Lung (tissue), 12 donors: Measurements from ENCODE around the gene MAPK8IP3. TPM values are rescaled to one million over a fixed set of nuclear protein-coding genes. Genes with fewer than 3 reads are reported as not detected.

Source experiments
- ATAC-seq: fragments of 200-7000 bp; cut with Tn5 transposase; one replicate; pipeline ENCODE4 v1.9.1; 2020; ENCODE audit warnings: moderate number of reproducible peaks; ENCODE audit not compliant: insufficient read depth, low FRiP score
- DNase-seq, 3 donors: peaks; one replicate each; pipeline ENCODE4 v3.0.0-alpha.2; 2013 to 2017
- H3K27ac ChIP-seq, 2 donors: one replicate each; pipeline ENCODE4 v1.5.1; 2013; ENCODE audit warnings: mild to moderate bottlenecking in 2 of 2, moderate library complexity in 2 of 2, control low read depth in 1 of 2, inconsistent platforms in 1 of 2, low read depth in 1 of 2, low read length in 1 of 2
- H3K27me3 ChIP-seq, 3 donors: one replicate each; pipeline ENCODE4 v1.5.1; 2013; ENCODE audit warnings: low read length in 2 of 3; ENCODE audit not compliant: control insufficient read depth in 3 of 3, insufficient read depth in 3 of 3
- H3K36me3 ChIP-seq, 4 donors: one replicate each; pipeline ENCODE4 v1.5.1; 2013; ENCODE audit warnings: low read length in 4 of 4, mild to moderate bottlenecking in 1 of 4, moderate library complexity in 1 of 4; ENCODE audit not compliant: control insufficient read depth in 4 of 4, insufficient read depth in 4 of 4
- H3K4me1 ChIP-seq, 5 donors: one replicate each; pipeline ENCODE4 v1.5.1; 2013; ENCODE audit warnings: low read length in 5 of 5, mild to moderate bottlenecking in 2 of 5, moderate library complexity in 1 of 5; ENCODE audit not compliant: control insufficient read depth in 5 of 5, insufficient read depth in 5 of 5
- H3K4me3 ChIP-seq: one replicate; pipeline ENCODE4 v1.5.1; 2013; ENCODE audit warnings: mild to moderate bottlenecking, control low read depth, moderate library complexity
- H3K9ac ChIP-seq, 2 donors: one replicate each; pipeline ENCODE4 v1.5.1; 2013; ENCODE audit warnings: low read length in 2 of 2, control low read depth in 1 of 2; ENCODE audit not compliant: insufficient read depth in 1 of 2
- H3K9me3 ChIP-seq, 4 donors: one replicate each; pipeline ENCODE4 v1.5.1; 2013; ENCODE audit warnings: low read length in 3 of 4, mild to moderate bottlenecking in 1 of 4, moderate library complexity in 1 of 4; ENCODE audit not compliant: control insufficient read depth in 4 of 4, insufficient read depth in 3 of 4
- CTCF ChIP-seq: IDR thresholded peaks from 2 replicates; pipeline ENCODE4 v1.5.1; 2012; ENCODE audit warnings: mild to moderate bottlenecking; ENCODE audit errors: control extremely low read depth, extremely low read depth
- WGBS, 2 donors: extraction: QIAGEN DNeasy Blood & Tissue Kit; methylation state at CpG; one replicate each; pipeline ENCODE4 v1.1.7; 2013; 5-methylcytosine and 5-hydroxymethylcytosine counted together
- polyA plus RNA-seq, 2 donors: library from polyadenylated mRNA; stranded (reverse); fragments of 200-250 nt; gene quantifications; one replicate each; pipeline ENCODE4 v1.2.1, GENCODE V29; 2013
- total RNA-seq, 2 donors: library from RNA; depleted of rRNA in 1 of 2; stranded (reverse); fragments of >200 nt in 1 of 2; gene quantifications; one replicate each; pipeline ENCODE4 v1.2.1, GENCODE V29; 2014 to 2021
- donor health status: control.
- donor health status: control.
- donor health status: Bipolar disorder and iron deficiency.
- donor health status: healthy.
- donor health status: DM: yes; HTN: yes; CAD: no.

Gene MAPK8IP3
- total and polyA plus RNA-seq, 4 donors, result 40.3 to 76.7 (median 63.6) TPM

- Histone ChIP-seq H3K27ac (no peak overlapping the region), H3K4me3 (no peak overlapping the region), H3K9ac (no peak overlapping the region), H3K4me1 (no peaks in the 10 kb centered on the region), H3K36me3 (peaks cover 30 to 74% (median 54%) of the 10 kb centered on the region in 4 donors), H3K9me3 (no peaks in the 10 kb centered on the region), H3K27me3 (no peaks in the 10 kb centered on the region)
- no peak for DNase-seq
- 93 to 94% methylated on average over 13 of the region's 13 CpGs for WGBS, 2 donors
- TF ChIP-seq CTCF, result no peak
- no peak for ATAC-seq
These were observed 39.7 kb upstream of the MAPK8IP3 start for GRCh38 chr16:1666316-1666715.

- Histone ChIP-seq H3K4me3 (no peak overlapping the region), H3K27ac (no peak overlapping the region), H3K9ac (no peak overlapping the region), H3K9me3 (no peaks in the 10 kb centered on the region), H3K27me3 (no peaks in the 10 kb centered on the region), H3K36me3 (peaks cover 30 to 78% (median 59%) of the 10 kb centered on the region in 4 donors), H3K4me1 (no peaks in the 10 kb centered on the region)
- no peak for TF ChIP-seq CTCF
- ATAC-seq (no peak), DNase-seq (no peak)
- WGBS, 2 donors, result 92 to 96% methylated on average over 8 of the region's 8 CpGs
These were observed 38.7 kb upstream of the MAPK8IP3 start for GRCh38 chr16:1667271-1667670.

- H3K36me3 ChIP-seq, result peaks cover 26 to 78% (median 64%) of the 10 kb centered on the region in 4 donors
- H3K9ac ChIP-seq, result no peak overlapping the region
These were observed 38.1 kb upstream of the MAPK8IP3 start for GRCh38 chr16:1667916-1668315.

More at GRCh38 chr16:1667916-1668315, 38.1 kb upstream of the MAPK8IP3 start:
- DNase-seq (no peak), ATAC-seq (no peak)
- H3K9me3 ChIP-seq, result no peaks in the 10 kb centered on the region
- 94 to 98% methylated on average over 14 of the region's 14 CpGs for WGBS, 2 donors
- H3K4me3 ChIP-seq, result no peak overlapping the region
- no peaks in the 10 kb centered on the region for H3K27me3 ChIP-seq
- no peaks in the 10 kb centered on the region for H3K4me1 ChIP-seq
- no peak for TF ChIP-seq CTCF
- H3K27ac ChIP-seq, result no peak overlapping the region
